ENCODE results near the gene OSBPL8. TPM values are rescaled to one million over a fixed set of nuclear protein-coding genes. Genes with fewer than 3 reads are reported as not detected.

The OSBPL8 gene
- total and polyA plus RNA-seq, 4 donors, result 6.9 to 32.5 (median 22.9) TPM

GRCh38 chr12:76490763-76491162 is 68.8 kb downstream of the OSBPL8 start:
- Histone ChIP-seq H3K27ac (ENCODE audit: low read depth in 1 of 2, low read length in 2 of 2) (no peak overlapping the region), H3K36me3 (ENCODE audit: control insufficient read depth in 4 of 4, insufficient read depth in 3 of 4, low read depth in 1 of 4, low read length in 3 of 4) (peaks cover 0 to 2% (median 0%) of the 10 kb centered on the region in 4 donors), H3K9me3 (ENCODE audit: control insufficient read depth in 4 of 4, low read length in 3 of 4) (peaks cover 0 to 8% (median 2%) of the 10 kb centered on the region in 4 donors), H3K4me1 (ENCODE audit: control insufficient read depth in 4 of 4, insufficient read depth in 4 of 4, low read length in 3 of 4) (peaks cover 1 to 11% (median 6%) of the 10 kb centered on the region in 4 donors), H3K9ac (ENCODE audit: low read depth in 1 of 2, low read length in 2 of 2) (no peak overlapping the region), H3K4me3 (ENCODE audit: low read depth in 1 of 3, low read length in 3 of 3) (no peak overlapping the region), H3K27me3 (ENCODE audit: control insufficient read depth in 4 of 4, insufficient read depth in 4 of 4, low read length in 3 of 4) (no peaks in the 10 kb centered on the region)
- WGBS, result 83% methylated on average over 4 of the region's 4 CpGs
- TF ChIP-seq GABPA (IDR thresholded peaks at IDR 0.05 in 1 of 2, conservative IDR thresholded peaks at IDR 0.05 in 1 of 2) (no peak), HNF4G (IDR thresholded peaks at IDR 0.05) (no peak), JUND (IDR thresholded peaks at IDR 0.05) (no peak), REST (IDR thresholded peaks at IDR 0.05) (no peak), RAD21 (IDR thresholded peaks at IDR 0.05) (no peak), YY1 (IDR thresholded peaks at IDR 0.05) (no peak), SP1 (IDR thresholded peaks at IDR 0.05) (no peak)
- TF ChIP-seq, protein P1, sequence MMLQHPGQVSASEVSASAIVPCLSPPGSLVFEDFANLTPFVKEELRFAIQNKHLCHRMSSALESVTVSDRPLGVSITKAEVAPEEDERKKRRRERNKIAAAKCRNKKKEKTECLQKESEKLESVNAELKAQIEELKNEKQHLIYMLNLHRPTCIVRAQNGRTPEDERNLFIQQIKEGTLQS (IDR thresholded peaks at IDR 0.05), result no peak
- no peak for DNase-seq (ENCODE audit: low spot score)

- Histone ChIP-seq H3K36me3 (ENCODE audit: control insufficient read depth in 4 of 4, insufficient read depth in 3 of 4, low read depth in 1 of 4, low read length in 3 of 4) (peaks cover 0 to 2% (median 0%) of the 10 kb centered on the region in 4 donors), H3K9ac (ENCODE audit: low read depth in 1 of 2, low read length in 2 of 2) (no peak overlapping the region), H3K27me3 (ENCODE audit: control insufficient read depth in 4 of 4, insufficient read depth in 4 of 4, low read length in 3 of 4) (no peaks in the 10 kb centered on the region), H3K4me1 (ENCODE audit: control insufficient read depth in 4 of 4, insufficient read depth in 4 of 4, low read length in 3 of 4) (peaks cover 1 to 11% (median 6%) of the 10 kb centered on the region in 4 donors), H3K27ac (ENCODE audit: low read depth in 1 of 2, low read length in 2 of 2) (no peak overlapping the region), H3K9me3 (ENCODE audit: control insufficient read depth in 4 of 4, low read length in 3 of 4) (peaks cover 0 to 8% (median 2%) of the 10 kb centered on the region in 4 donors), H3K4me3 (ENCODE audit: low read depth in 1 of 3, low read length in 3 of 3) (no peak overlapping the region)
- WGBS, result 94% methylated on average over 3 of the region's 3 CpGs
- TF ChIP-seq HNF4A (conservative IDR thresholded peaks at IDR 0.05) (peak in 1 of 2 donors; percentile 5), RXRA (IDR thresholded peaks at IDR 0.05) (no peak), JUND (IDR thresholded peaks at IDR 0.05) (no peak)
- TF ChIP-seq, protein P2, sequence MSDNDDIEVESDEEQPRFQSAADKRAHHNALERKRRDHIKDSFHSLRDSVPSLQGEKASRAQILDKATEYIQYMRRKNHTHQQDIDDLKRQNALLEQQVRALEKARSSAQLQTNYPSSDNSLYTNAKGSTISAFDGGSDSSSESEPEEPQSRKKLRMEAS (IDR thresholded peaks at IDR 0.05), result no peak
- no peak for DNase-seq (ENCODE audit: low spot score)
Measured at GRCh38 chr12:76489737-76490136, 69.8 kb downstream of the OSBPL8 start.

DNA sequence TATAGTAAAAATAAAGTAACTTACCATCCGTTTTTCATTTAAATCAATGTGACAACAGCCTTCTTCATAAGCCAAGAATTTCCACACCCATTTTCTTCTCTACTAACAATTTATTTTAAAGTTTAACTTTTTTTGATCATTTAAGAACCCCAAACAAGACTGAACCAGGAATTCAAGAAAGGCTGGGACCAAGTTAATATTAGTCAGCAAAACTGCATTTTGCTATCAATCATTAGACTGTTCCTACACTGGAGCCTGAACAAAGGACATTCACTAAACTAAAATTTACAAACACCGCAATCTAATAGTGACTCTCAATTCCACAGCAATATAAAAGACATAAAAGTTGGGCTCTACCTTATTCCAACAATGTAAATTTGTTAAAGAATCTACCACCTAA is 73.6 kb downstream of the OSBPL8 start:
- no peak overlapping the region for H3K27ac ChIP-seq (ENCODE audit: low read depth in 1 of 2, low read length in 2 of 2)
- H3K27me3 ChIP-seq (ENCODE audit: control insufficient read depth in 4 of 4, insufficient read depth in 4 of 4, low read length in 3 of 4), result no peaks in the 10 kb centered on the region
- no peaks in the 10 kb centered on the region for H3K9me3 ChIP-seq (ENCODE audit: control insufficient read depth in 4 of 4, low read length in 3 of 4)
- no peak for TF ChIP-seq HNF4A (conservative IDR thresholded peaks at IDR 0.05)
- TF ChIP-seq, protein P3, sequence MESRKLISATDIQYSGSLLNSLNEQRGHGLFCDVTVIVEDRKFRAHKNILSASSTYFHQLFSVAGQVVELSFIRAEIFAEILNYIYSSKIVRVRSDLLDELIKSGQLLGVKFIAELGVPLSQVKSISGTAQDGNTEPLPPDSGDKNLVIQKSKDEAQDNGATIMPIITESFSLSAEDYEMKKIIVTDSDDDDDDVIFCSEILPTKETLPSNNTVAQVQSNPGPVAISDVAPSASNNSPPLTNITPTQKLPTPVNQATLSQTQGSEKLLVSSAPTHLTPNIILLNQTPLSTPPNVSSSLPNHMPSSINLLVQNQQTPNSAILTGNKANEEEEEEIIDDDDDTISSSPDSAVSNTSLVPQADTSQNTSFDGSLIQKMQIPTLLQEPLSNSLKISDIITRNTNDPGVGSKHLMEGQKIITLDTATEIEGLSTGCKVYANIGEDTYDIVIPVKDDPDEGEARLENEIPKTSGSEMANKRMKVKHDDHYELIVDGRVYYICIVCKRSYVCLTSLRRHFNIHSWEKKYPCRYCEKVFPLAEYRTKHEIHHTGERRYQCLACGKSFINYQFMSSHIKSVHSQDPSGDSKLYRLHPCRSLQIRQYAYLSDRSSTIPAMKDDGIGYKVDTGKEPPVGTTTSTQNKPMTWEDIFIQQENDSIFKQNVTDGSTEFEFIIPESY (IDR thresholded peaks at IDR 0.05), result no peak
- TF ChIP-seq FOXA2 (IDR thresholded peaks at IDR 0.05), result no peak
- TF ChIP-seq HNF4G (IDR thresholded peaks at IDR 0.05), result no peak
- TF ChIP-seq, protein P1 (IDR thresholded peaks at IDR 0.05), result no peak
- no peak for TF ChIP-seq GABPA (IDR thresholded peaks at IDR 0.05 in 1 of 2, conservative IDR thresholded peaks at IDR 0.05 in 1 of 2)
- no peak for TF ChIP-seq SP1 (IDR thresholded peaks at IDR 0.05)
- TF ChIP-seq FOXA1 (IDR thresholded peaks at IDR 0.05), result no peak
- TF ChIP-seq EGR1 (IDR thresholded peaks at IDR 0.05; ENCODE audit: low read depth in 2 of 2), result no peak
- no peak for TF ChIP-seq RXRA (IDR thresholded peaks at IDR 0.05)
- no peak for TF ChIP-seq RAD21 (IDR thresholded peaks at IDR 0.05)
- TF ChIP-seq NR2F2 (IDR thresholded peaks at IDR 0.05), result no peak
- TF ChIP-seq, protein P2 (IDR thresholded peaks at IDR 0.05), result no peak
- TF ChIP-seq TAF1 (conservative IDR thresholded peaks at IDR 0.05), result no peak
- H3K36me3 ChIP-seq (ENCODE audit: control insufficient read depth in 4 of 4, insufficient read depth in 3 of 4, low read depth in 1 of 4, low read length in 3 of 4), result peaks cover 0 to 2% (median under 1%) of the 10 kb centered on the region in 4 donors
- no peak overlapping the region for H3K4me3 ChIP-seq (ENCODE audit: low read depth in 1 of 3, low read length in 3 of 3)
- H3K9ac ChIP-seq (ENCODE audit: low read depth in 1 of 2, low read length in 2 of 2), result no peak overlapping the region
- H3K4me1 ChIP-seq (ENCODE audit: control insufficient read depth in 4 of 4, insufficient read depth in 4 of 4, low read length in 3 of 4), result peaks cover 0 to 11% (median 5%) of the 10 kb centered on the region in 4 donors
- WGBS, result 69% methylated on average over 2 of the region's 2 CpGs
- DNase-seq (ENCODE audit: low spot score), result no peak

All from liver (tissue), 9 donors.